ENCODE data around the gene INPP4B. TPM values are rescaled to one million over a fixed set of nuclear protein-coding genes. Genes with fewer than 3 reads are reported as not detected.

The INPP4B gene
- total RNA-seq, 1 experiment from 2014 or later: 14.3 TPM

GRCh38 chr4:142355421-142355930 is 490.6 kb downstream of the INPP4B start:
- Histone ChIP-seq H3K4me3 (replicated peaks in 1 of 2; ENCODE audit: low read depth in 1 of 2, low read length in 2 of 2) (no peak overlapping the region), H3K4me2 (ENCODE audit: low read length) (no peak overlapping the region), H3K79me2 (ENCODE audit: insufficient read depth, low read length) (no peaks in the 10 kb centered on the region), H3K36me3 (ENCODE audit: control insufficient read depth in 1 of 2, insufficient read depth in 2 of 2, low read length in 2 of 2) (no peaks in the 10 kb centered on the region), H2AFZ (ENCODE audit: low read depth, low read length, poor library complexity, severe bottlenecking) (no peak overlapping the region), H3K27ac (ENCODE audit: low read depth, low read length) (peak overlapping the region; percentile 61; the same call in 1 of the 2 replicates), H3K9ac (ENCODE audit: low read length) (no peak overlapping the region), H3K9me3 (ENCODE audit: control insufficient read depth in 1 of 2, insufficient read depth in 1 of 2, low read depth in 1 of 2, low read length in 2 of 2) (no peaks in the 10 kb centered on the region), H3K27me3 (ENCODE audit: insufficient read depth, low read length) (no peaks in the 10 kb centered on the region), H3K4me1 (ENCODE audit: control insufficient read depth in 1 of 2, insufficient read depth in 2 of 2, low read length in 2 of 2) (peaks cover 33 to 35% of the 10 kb centered on the region in 2 experiments), H4K20me1 (ENCODE audit: insufficient read depth) (no peaks in the 10 kb centered on the region), H3K9me2 (ENCODE audit: insufficient read depth) (no peaks in the 10 kb centered on the region)
- TF ChIP-seq ZBTB33 (IDR thresholded peaks at IDR 0.05; ENCODE audit: extremely low read depth, insufficient replicate concordance, low read length): no peak
- no peak for TF ChIP-seq FOSL1 (IDR thresholded peaks at IDR 0.05; ENCODE audit: low read depth)
- TF ChIP-seq SP1 (IDR thresholded peaks at IDR 0.05; ENCODE audit: low read depth): no peak
- no peak for TF ChIP-seq EGR1 (IDR thresholded peaks at IDR 0.05; ENCODE audit: low read depth)
- no peak for TF ChIP-seq ZNF274 (IDR thresholded peaks at IDR 0.05; ENCODE audit: low read depth, low read length)
- no peak for TF ChIP-seq POLR2A (IDR thresholded peaks at IDR 0.05; ENCODE audit: borderline replicate concordance, extremely low read depth, insufficient read depth, insufficient read length)
- TF ChIP-seq SRF (IDR thresholded peaks at IDR 0.05; ENCODE audit: low read depth): no peak
- no peak for TF ChIP-seq EZH2 (IDR thresholded peaks at IDR 0.05)
- TF ChIP-seq EZH2phosphoT487 (IDR thresholded peaks at IDR 0.05; ENCODE audit: borderline replicate concordance): no peak
- TF ChIP-seq ATF3 (IDR thresholded peaks at IDR 0.05): no peak
- TF ChIP-seq JUND (IDR thresholded peaks at IDR 0.05): no peak
- TF ChIP-seq MAX (IDR thresholded peaks at IDR 0.05): no peak
- TF ChIP-seq YY1 (IDR thresholded peaks at IDR 0.05; ENCODE audit: extremely low read depth, insufficient replicate concordance, low read depth, low read length): no peak
- TF ChIP-seq RAD21 (IDR thresholded peaks at IDR 0.05; ENCODE audit: low read depth): no peak
- CTCF ChIA-PET: interaction anchor here (0.7 to 1.9 kb wide), 3 partner anchors 365 to 492 kb away, joined by 3 to 9 read pairs (median 3); no protein-coding TSS in a partner anchor
- no peak for DNase-seq (ENCODE audit: low read depth, low spot score)
- RAD21 ChIA-PET (ENCODE audit: low non-redundant PET in 1 of 2, low total read pairs in 2 of 2, uncharacterized antibody in 2 of 2, unreplicated experiment in 2 of 2): interaction anchor here in 1 of 2 experiments (0.8 kb wide), 1 partner anchor 374 kb away, joined by 3 read pairs; no protein-coding TSS in a partner anchor
- intact Hi-C loops (cut with micrococcal nuclease): no loop called here
- BruUV-seq (replicated peaks): no TSS peak
- ATAC-seq: no peak
- POLR2A ChIA-PET: interaction anchor here (1.1 to 1.8 kb wide), 2 partner anchors 12 to 14 kb away, joined by 3 to 6 read pairs; no protein-coding TSS in a partner anchor
